Esophagus (tissue), 2 donors: ENCODE results near the gene C1QTNF2. TPM values are rescaled to one million over a fixed set of nuclear protein-coding genes. Genes with fewer than 3 reads are reported as not detected.

Experiments
- H3K27ac ChIP-seq, 2 donors: one replicate each; pipeline ENCODE4 v1.5.1; 2013; ENCODE audit warnings: low read depth in 2 of 2, mild to moderate bottlenecking in 2 of 2, inconsistent platforms in 1 of 2, low read length in 1 of 2, moderate library complexity in 1 of 2
- H3K27me3 ChIP-seq, 2 donors: one replicate each; pipeline ENCODE4 v1.6.1; 2013; ENCODE audit warnings: low read length in 2 of 2, control low read depth in 1 of 2, mild to moderate bottlenecking in 1 of 2; ENCODE audit not compliant: insufficient read depth in 2 of 2, control insufficient read depth in 1 of 2
- H3K36me3 ChIP-seq, 2 donors: one replicate each; pipeline ENCODE4 v1.6.1; 2013; ENCODE audit warnings: low read length in 1 of 2; ENCODE audit not compliant: control insufficient read depth in 2 of 2, insufficient read depth in 2 of 2
- H3K4me1 ChIP-seq, 2 donors: one replicate each; pipeline ENCODE4 v1.6.1; 2013; ENCODE audit warnings: low read length in 1 of 2; ENCODE audit not compliant: control insufficient read depth in 2 of 2, insufficient read depth in 2 of 2
- H3K4me3 ChIP-seq, 2 donors: one replicate each; pipeline ENCODE4 v1.5.1; 2013; ENCODE audit warnings: low read length in 2 of 2, mild to moderate bottlenecking in 2 of 2, low read depth in 1 of 2, moderate library complexity in 1 of 2
- H3K9me3 ChIP-seq, 2 donors: one replicate each; pipeline ENCODE4 v1.6.1; 2013; ENCODE audit warnings: mild to moderate bottlenecking in 2 of 2, low read depth in 1 of 2, low read length in 1 of 2, moderate library complexity in 1 of 2; ENCODE audit not compliant: control insufficient read depth in 2 of 2, insufficient read depth in 1 of 2
- WGBS, 2 donors: extraction: QIAGEN DNeasy Blood & Tissue Kit; methylation state at CpG; one replicate each; pipeline ENCODE4 v1.1.7; 2013; 5-methylcytosine and 5-hydroxymethylcytosine counted together
- polyA plus RNA-seq, 2 donors: library from polyadenylated mRNA; stranded (reverse); fragments of 200-250 nt; gene quantifications; one replicate each; pipeline ENCODE4 v1.2.3, GENCODE V29; 2013
- donor health status: healthy with polysubstance abuse.
- donor health status: Bipolar disorder and iron deficiency.

The C1QTNF2 gene
- polyA plus RNA-seq, 2 donors, result 0.53 to 0.69 TPM

DNA sequence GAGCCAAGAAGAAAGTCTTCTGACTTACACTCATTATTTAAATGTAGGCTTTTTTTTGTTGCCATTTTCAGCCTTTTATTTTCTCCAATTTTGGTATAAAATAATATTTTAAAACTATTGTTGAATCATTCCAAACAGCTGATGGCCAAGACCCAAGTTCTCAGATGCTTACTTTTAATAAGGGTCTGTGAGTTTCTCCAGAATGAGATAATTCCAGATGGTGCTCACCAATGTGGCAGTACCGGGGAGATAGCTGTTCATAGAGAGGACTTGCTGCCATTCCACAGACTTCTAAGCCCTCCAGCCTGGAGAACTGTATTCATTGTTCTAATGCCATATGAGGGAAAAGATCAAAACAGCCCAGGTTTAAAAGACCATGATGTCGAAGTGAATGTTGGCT is 5.3 kb upstream of the C1QTNF2 start:
- WGBS, 2 donors, result 70 to 85% methylated on average over 2 of the region's 2 CpGs
- no peaks in the 10 kb centered on the region for H3K36me3 ChIP-seq
- no peak overlapping the region for H3K4me3 ChIP-seq
- H3K27ac ChIP-seq, result no peak overlapping the region
- no peaks in the 10 kb centered on the region for H3K9me3 ChIP-seq
- no peaks in the 10 kb centered on the region for H3K27me3 ChIP-seq
- no peaks in the 10 kb centered on the region for H3K4me1 ChIP-seq

DNA sequence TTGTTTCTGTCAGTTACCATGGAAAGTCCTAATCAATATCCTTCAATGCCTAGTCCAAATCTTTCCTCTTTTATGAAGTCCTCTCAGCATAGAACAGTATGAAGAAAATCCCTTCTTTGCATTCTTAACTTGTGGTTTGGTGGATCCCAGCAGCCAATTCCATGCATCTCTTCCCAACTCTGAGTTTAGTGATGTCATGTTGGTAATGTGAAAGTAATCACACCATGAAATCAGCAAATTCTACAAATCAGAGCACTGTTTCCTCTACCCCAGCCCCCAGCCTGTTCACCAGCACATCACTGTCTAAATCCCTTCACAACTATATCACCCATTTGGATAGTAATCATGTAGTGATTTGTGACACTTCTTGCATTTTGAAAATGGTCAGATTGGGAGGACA is 4.7 kb upstream of the C1QTNF2 start:
- Histone ChIP-seq H3K27ac (no peak overlapping the region), H3K9me3 (no peaks in the 10 kb centered on the region)

DNA sequence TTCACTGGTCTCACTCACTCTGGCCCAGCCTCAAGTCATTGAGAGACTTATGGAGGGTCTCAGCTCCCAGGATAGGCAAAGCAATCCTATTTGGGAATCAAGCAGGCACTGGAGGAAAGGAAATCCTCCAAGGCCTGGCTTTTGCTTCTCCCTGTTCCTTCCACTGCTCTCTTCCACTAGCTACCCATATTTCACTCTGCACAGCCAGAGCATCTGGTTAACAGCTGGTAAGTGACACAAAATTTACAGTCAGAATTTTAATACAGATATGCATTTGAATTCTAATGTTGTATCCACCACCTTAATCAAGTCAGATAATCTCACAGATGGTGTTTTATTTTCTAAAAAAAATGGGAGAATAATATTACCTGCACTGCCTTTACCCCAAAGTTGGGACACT is 868 bp upstream of the C1QTNF2 start:
- H3K27ac ChIP-seq, result no peak overlapping the region
- no peaks in the 10 kb centered on the region for H3K9me3 ChIP-seq
- no peaks in the 10 kb centered on the region for H3K27me3 ChIP-seq
- H3K36me3 ChIP-seq, result no peaks in the 10 kb centered on the region
- H3K4me1 ChIP-seq, result no peaks in the 10 kb centered on the region
- H3K4me3 ChIP-seq, result no peak overlapping the region

More for the DNA sequence above, 4.7 kb upstream of the C1QTNF2 start:
- H3K27me3 ChIP-seq, result no peaks in the 10 kb centered on the region
- no peak overlapping the region for H3K4me3 ChIP-seq
- no peaks in the 10 kb centered on the region for H3K36me3 ChIP-seq
- H3K4me1 ChIP-seq, result no peaks in the 10 kb centered on the region

DNA sequence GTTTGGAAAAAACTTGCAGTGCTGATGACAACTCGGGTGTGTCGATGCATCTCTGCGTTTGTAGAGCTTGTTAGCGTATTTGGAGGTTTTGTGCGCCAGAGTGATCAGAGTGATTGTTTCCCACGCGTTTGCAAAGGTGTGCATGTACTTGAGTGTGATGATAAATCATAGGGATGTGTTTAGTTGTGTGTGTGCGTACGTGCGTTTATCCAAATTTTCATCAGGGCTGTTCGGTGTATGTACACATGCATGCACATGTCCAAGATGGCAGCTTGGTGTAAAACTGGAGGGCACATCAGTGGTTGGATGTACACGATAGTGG is 248 bp upstream of the C1QTNF2 start:
- no peaks in the 10 kb centered on the region for H3K9me3 ChIP-seq
- WGBS, 2 donors, result 28 to 45% methylated on average over 12 of the region's 12 CpGs
- no peaks in the 10 kb centered on the region for H3K36me3 ChIP-seq
- peak overlapping the region; percentile 46 to 50 for H3K4me3 ChIP-seq
- H3K4me1 ChIP-seq, result no peaks in the 10 kb centered on the region
- H3K27ac ChIP-seq, result no peak overlapping the region
- no peaks in the 10 kb centered on the region for H3K27me3 ChIP-seq

DNA sequence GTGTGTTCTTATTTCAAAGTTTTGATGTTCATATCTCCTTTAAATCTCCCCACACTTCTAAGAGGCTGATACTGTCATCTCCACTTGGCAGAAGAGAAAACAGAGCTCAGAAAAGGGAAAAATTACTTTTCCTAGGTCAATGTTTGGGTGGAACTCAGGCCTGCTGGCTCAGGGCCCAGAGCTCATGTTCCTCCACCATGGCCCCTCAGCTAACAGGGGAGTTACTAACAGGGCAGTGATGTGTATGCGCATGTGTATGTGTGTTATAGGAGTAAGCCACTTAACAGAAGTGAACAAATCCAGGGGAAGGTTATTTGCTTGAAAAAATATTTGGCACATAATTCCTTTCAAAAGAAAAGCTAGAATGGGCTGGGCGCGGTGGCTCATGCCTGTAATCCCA is 2.5 kb downstream of the C1QTNF2 start:
- no peaks in the 10 kb centered on the region for H3K36me3 ChIP-seq
- no peaks in the 10 kb centered on the region for H3K4me1 ChIP-seq
- no peaks in the 10 kb centered on the region for H3K27me3 ChIP-seq
- H3K4me3 ChIP-seq, result no peak overlapping the region
- H3K9me3 ChIP-seq, result no peaks in the 10 kb centered on the region
- 93% methylated on average over 3 of the region's 3 CpGs for WGBS, 2 donors
- H3K27ac ChIP-seq, result no peak overlapping the region

DNA sequence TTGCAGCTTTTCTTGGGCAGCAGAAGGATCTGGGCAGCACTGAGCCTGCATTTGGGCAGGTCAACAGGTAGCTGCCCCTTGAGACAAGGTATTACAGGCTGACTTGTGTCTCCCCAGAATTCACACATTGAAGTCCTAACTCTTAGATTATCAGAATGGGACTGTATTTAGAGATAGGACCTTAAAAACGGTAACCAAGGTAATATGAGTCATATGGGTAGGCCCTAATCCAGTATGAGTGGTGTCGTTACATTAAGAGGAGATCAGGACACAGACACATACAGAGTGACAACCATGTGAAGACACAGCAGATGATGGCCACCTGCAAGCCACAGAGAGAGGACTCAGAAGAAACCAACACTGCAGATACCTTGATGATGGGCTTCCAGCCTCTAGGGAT is 3.2 kb downstream of the C1QTNF2 start:
- Histone ChIP-seq H3K27me3 (no peaks in the 10 kb centered on the region), H3K4me3 (no peak overlapping the region), H3K9me3 (no peaks in the 10 kb centered on the region), H3K27ac (no peak overlapping the region), H3K36me3 (no peaks in the 10 kb centered on the region), H3K4me1 (no peaks in the 10 kb centered on the region)
- 28 to 52% methylated on average over 2 of the region's 2 CpGs for WGBS, 2 donors

DNA sequence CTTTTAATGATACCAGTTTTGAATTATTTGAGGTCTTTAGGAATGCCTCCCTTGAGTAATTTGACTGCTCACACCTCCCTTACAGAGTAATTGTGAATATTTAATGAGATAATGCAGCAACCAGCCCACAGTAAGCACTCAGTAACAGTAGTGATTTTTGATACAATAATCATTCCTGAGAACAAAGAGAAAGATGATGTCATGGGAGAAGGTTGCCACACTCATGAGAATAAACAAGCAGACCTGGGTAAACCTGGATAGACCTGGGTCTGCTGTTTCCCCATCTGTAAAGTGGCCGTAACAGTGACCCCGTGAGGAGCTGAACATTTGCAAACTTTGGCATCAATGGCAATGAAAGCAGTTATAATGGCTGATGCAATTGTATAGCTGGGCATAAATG is 4.2 kb downstream of the C1QTNF2 start:
- WGBS, 2 donors, result 91 to 98% methylated on average over 2 of the region's 2 CpGs
- Histone ChIP-seq H3K4me3 (no peak overlapping the region), H3K9me3 (no peaks in the 10 kb centered on the region), H3K4me1 (no peaks in the 10 kb centered on the region), H3K27me3 (no peaks in the 10 kb centered on the region), H3K27ac (no peak overlapping the region), H3K36me3 (no peaks in the 10 kb centered on the region)

DNA sequence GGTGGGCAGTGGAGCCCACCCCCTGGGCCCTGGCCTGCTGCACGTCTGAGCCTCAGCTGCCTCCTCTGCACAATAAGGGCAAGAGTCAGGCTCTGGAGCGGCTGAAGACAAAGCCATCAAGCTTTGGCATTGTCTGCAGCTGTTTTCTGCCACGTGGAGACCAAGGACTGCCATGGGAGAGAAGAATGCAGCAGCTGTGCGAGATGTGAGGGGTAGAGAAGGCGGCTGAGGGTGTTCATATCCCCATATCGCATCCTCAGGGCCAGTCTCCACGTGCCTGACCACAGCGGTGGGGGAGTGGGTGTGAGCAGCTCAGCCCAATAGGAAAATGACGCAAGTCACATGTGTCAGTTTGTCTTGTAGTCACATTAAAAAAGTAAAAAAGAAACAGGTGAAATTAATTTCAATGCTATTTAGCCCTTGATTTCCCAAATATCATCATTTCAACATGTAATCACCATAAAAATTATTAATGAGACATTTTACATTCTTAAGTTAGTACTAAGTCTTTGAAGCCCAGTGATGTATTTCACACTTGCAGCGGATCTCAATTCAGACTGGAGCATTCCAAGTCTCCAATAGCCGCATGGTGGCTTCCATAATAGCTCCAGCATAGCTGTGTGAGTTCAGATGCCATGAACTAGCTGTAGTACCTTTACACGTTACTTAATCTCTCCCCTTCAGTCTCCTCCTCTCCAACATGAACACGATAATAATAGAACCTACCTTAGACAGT is 6.6 kb downstream of the C1QTNF2 start:
- H3K9me3 ChIP-seq, result no peaks in the 10 kb centered on the region
- no peaks in the 10 kb centered on the region for H3K36me3 ChIP-seq
- H3K4me1 ChIP-seq, result no peaks in the 10 kb centered on the region
- WGBS, 2 donors, result 75 to 80% methylated on average over 13 of the region's 13 CpGs
- H3K27me3 ChIP-seq, result no peaks in the 10 kb centered on the region
- H3K27ac ChIP-seq, result peak overlapping the region in 1 of 2 donors; percentile 40
- H3K4me3 ChIP-seq, result no peak overlapping the region

DNA sequence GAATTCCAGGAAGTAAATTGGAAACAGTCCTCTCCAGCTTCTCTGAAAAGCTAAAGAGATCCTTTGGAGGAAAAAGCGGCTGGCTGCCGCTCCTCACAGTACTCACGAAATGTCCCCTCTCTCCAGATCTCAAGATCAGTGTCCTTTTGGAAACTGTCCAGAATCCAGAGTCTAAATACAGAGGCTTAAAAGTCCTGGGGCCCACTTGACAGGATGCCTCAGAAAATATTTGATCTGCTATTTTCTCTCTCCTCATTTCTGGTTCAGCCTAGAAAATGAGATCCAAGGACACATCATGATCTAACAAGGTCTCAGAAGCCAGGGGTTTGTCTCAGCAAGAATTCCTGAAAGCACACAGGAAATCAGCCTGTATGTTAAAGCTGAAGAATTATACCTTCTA is 7.2 kb downstream of the C1QTNF2 start:
- H3K4me3 ChIP-seq, result no peak overlapping the region
- no peaks in the 10 kb centered on the region for H3K4me1 ChIP-seq
- peak overlapping the region in 1 of 2 donors; percentile 40 for H3K27ac ChIP-seq
- no peaks in the 10 kb centered on the region for H3K36me3 ChIP-seq
- 54 to 61% methylated on average over 3 of the region's 3 CpGs for WGBS, 2 donors
- H3K9me3 ChIP-seq, result no peaks in the 10 kb centered on the region
- H3K27me3 ChIP-seq, result no peaks in the 10 kb centered on the region

DNA sequence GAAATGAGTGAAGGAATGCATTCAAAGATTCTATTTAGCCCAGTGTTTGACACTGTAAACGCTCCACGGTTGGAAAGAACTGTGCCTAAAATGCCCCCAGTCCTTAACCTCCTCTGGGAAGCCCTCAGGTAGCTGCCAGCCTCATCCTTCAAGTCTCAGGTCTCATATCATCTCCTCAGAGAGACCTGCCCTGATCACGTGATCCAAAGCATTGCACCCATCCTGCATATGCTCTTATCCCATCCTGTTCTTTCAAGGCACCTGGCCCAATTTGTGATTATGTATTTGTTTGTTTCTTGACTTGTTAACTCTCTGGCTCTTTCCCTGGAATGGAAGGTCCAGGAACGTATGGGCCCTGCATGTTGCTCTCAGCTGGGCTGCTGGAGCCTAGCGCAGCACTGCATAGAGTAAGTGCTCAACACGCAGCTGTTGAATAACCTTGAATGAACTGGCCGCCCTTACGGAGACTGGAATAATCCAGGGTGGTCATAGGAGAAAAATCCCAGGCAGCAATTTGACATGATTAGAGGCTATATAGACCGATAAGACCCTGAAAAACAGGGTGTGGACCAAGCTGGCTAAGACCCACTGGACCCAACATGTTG is 8.7 kb downstream of the C1QTNF2 start:
- no peak overlapping the region for H3K27ac ChIP-seq

More for the DNA sequence above, 8.7 kb downstream of the C1QTNF2 start:
- H3K9me3 ChIP-seq, result no peaks in the 10 kb centered on the region
- WGBS, 2 donors, result 84 to 92% methylated on average over 9 of the region's 9 CpGs
- no peaks in the 10 kb centered on the region for H3K36me3 ChIP-seq
- H3K27me3 ChIP-seq, result no peaks in the 10 kb centered on the region
- H3K4me3 ChIP-seq, result no peak overlapping the region
- H3K4me1 ChIP-seq, result no peaks in the 10 kb centered on the region
